MM.1S (cell line): ENCODE data around the gene ZNRF1.

Experiments
- CTCF ChIP-seq: fragments of 300-600 bp; sonication (generic); IDR thresholded peaks from 2 replicates; pipeline ENCODE4 v1.5.1; 2016; ENCODE audit warnings: antibody characterized with exemption, low read length, mixed read lengths
- EZH2 ChIP-seq: fragments of 300-600 bp; sonication (generic); optimal IDR thresholded peaks from 2 replicates; pipeline ENCODE3; 2017; ENCODE audit warnings: low read depth, mild to moderate bottlenecking, antibody characterized with exemption, low read length, mixed read lengths
- EZH2phosphoT487 ChIP-seq: fragments of 300-600 bp; sonication (generic); IDR thresholded peaks from 2 replicates; pipeline ENCODE4 v1.6.1; 2018; ENCODE audit warnings: antibody characterized with exemption, low read length

GRCh38 chr16:75072239-75072947 is 73.6 kb downstream of the ZNRF1 start:
- TF ChIP-seq CTCF (no peak), EZH2phosphoT487 (no peak), EZH2 (no peak)
